Measurements from ENCODE around the gene NFATC2IP. TPM values are rescaled to one million over a fixed set of nuclear protein-coding genes. Genes with fewer than 3 reads are reported as not detected.
"Not testable (repeated sequence)": the region's sequence is repeated elsewhere in the genome, so short reads cannot be mapped to it uniquely, and the experiment has no call there.

Gene NFATC2IP
- total RNA-seq, 1 experiment from 2014 or later = 73.0 TPM

- TSS peak; percentile 89 for BruUV-seq (replicated peaks)
- Histone ChIP-seq H3K9me2 (ENCODE audit: insufficient read depth) (no peaks in the 10 kb centered on the region), H3K27me3 (ENCODE audit: insufficient read depth, low read depth) (no peaks in the 10 kb centered on the region), H3K9me3 (ENCODE audit: insufficient read depth, low read depth) (no peaks in the 10 kb centered on the region), H3K36me3 (ENCODE audit: low read depth) (no peaks in the 10 kb centered on the region), H3K4me3 (peak overlapping the region; percentile 58), H3K27ac (peak overlapping the region; percentile 87), H2AFZ (peak overlapping the region; percentile 88), H3K79me2 (ENCODE audit: low read depth) (peaks cover 13% of the 10 kb centered on the region), H3K4me1 (replicated peaks; ENCODE audit: insufficient read depth) (peaks cover 13% of the 10 kb centered on the region), H4K20me1 (ENCODE audit: insufficient read depth) (no peaks in the 10 kb centered on the region), H3F3A (ENCODE audit: insufficient read depth, low read depth) (peaks cover 28% of the 10 kb centered on the region), H3K4me2 (peak overlapping the region; percentile 87)
- ChIA-PET CTCF (interaction anchor here (1.0 kb wide), 1 partner anchor 20 kb away, joined by 4 read pairs; no protein-coding TSS in a partner anchor), POLR2A (ENCODE audit: unreplicated experiment) (interaction anchor here (0.5 to 0.6 kb wide), 3 partner anchors 63 to 1115 kb away, joined by 3 read pairs; no protein-coding TSS in a partner anchor)
- intact Hi-C loops (cut with micrococcal nuclease; ENCODE audit: unreplicated experiment) = loop anchor here (1.0 kb wide), 2 partner anchors 11 to 79 kb away; partner anchors contain the start of gene TUFM
- peak; percentile 71 to 91 for DNase-seq
- no peak for TF ChIP-seq CTCF (conservative IDR thresholded peaks at IDR 0.05)
- no peak for TF ChIP-seq EZH2 (IDR thresholded peaks at IDR 0.05; ENCODE audit: low read depth)
Measured at GRCh38 chr16:28925386-28926228, 25.1 kb upstream of the NFATC2IP start.

GRCh38 chr16:28926284-28926683 lies 24.5 kb upstream of the NFATC2IP start:
- peak overlapping the region; percentile 87 for H3K27ac ChIP-seq
- H2AFZ ChIP-seq; DNase-seq; POLR2A ChIA-PET (ENCODE audit: unreplicated experiment); H4K20me1 ChIP-seq (ENCODE audit: insufficient read depth); intact Hi-C loops (cut with micrococcal nuclease; ENCODE audit: unreplicated experiment); H3K36me3 ChIP-seq (ENCODE audit: low read depth); H3K9me2 ChIP-seq (ENCODE audit: insufficient read depth); CTCF ChIA-PET; H3K9me3 ChIP-seq (ENCODE audit: insufficient read depth, low read depth); H3K27me3 ChIP-seq (ENCODE audit: insufficient read depth, low read depth); BruUV-seq (replicated peaks): not testable (repeated sequence)
- peaks cover 13% of the 10 kb centered on the region for H3K79me2 ChIP-seq (ENCODE audit: low read depth)
- peaks cover 13% of the 10 kb centered on the region for H3K4me1 ChIP-seq (replicated peaks; ENCODE audit: insufficient read depth)
- H3F3A ChIP-seq (ENCODE audit: insufficient read depth, low read depth) = peaks cover 31% of the 10 kb centered on the region
- peak overlapping the region; percentile 58 for H3K4me3 ChIP-seq
- H3K4me2 ChIP-seq = peak overlapping the region; percentile 87

GRCh38 chr16:28927815-28928214 lies 22.9 kb upstream of the NFATC2IP start:
- no peak overlapping the region for H3K4me2 ChIP-seq
- ChIA-PET POLR2A (ENCODE audit: unreplicated experiment) (no interaction called here), CTCF (interaction anchor here (0.6 kb wide), 1 partner anchor 67 kb away, joined by 4 read pairs; no protein-coding TSS in a partner anchor)
- DNase-seq = no peak
- peaks cover 8% of the 10 kb centered on the region for H3K79me2 ChIP-seq (ENCODE audit: low read depth)
- H3K27me3 ChIP-seq (ENCODE audit: insufficient read depth, low read depth) = no peaks in the 10 kb centered on the region
- no peaks in the 10 kb centered on the region for H3K9me3 ChIP-seq (ENCODE audit: insufficient read depth, low read depth)
- no peak overlapping the region for H3K27ac ChIP-seq
- no TSS peak for BruUV-seq (replicated peaks)
- H3K9me2 ChIP-seq (ENCODE audit: insufficient read depth) = no peaks in the 10 kb centered on the region
- TF ChIP-seq EZH2 (IDR thresholded peaks at IDR 0.05; ENCODE audit: low read depth) (no peak), CTCF (conservative IDR thresholded peaks at IDR 0.05) (no peak)
- H2AFZ ChIP-seq = no peak overlapping the region
- peaks cover 34% of the 10 kb centered on the region for H3F3A ChIP-seq (ENCODE audit: insufficient read depth, low read depth)
- H3K4me1 ChIP-seq (replicated peaks; ENCODE audit: insufficient read depth) = peaks cover 13% of the 10 kb centered on the region
- H4K20me1 ChIP-seq (ENCODE audit: insufficient read depth) = no peaks in the 10 kb centered on the region
- no peaks in the 10 kb centered on the region for H3K36me3 ChIP-seq (ENCODE audit: low read depth)
- H3K4me3 ChIP-seq = no peak overlapping the region
- intact Hi-C loops (cut with micrococcal nuclease; ENCODE audit: unreplicated experiment) = no loop called here
